ENCODE data around the gene DLGAP1. TPM values are rescaled to one million over a fixed set of nuclear protein-coding genes. Genes with fewer than 3 reads are reported as not detected.
"Not testable (repeated sequence)": the region's sequence is repeated elsewhere in the genome, so short reads cannot be mapped to it uniquely, and the experiment has no call there.

DLGAP1 gene
- total RNA-seq, 1 experiment from 2014 or later, result 0.39 TPM

- no peak overlapping the region for H3K4me3 ChIP-seq (replicated peaks in 1 of 2; ENCODE audit: low read depth in 1 of 2, low read length in 2 of 2)
- TF ChIP-seq ZNF274 (IDR thresholded peaks at IDR 0.05; ENCODE audit: low read depth, low read length), result no peak
- no peak for TF ChIP-seq TCF7L2 (IDR thresholded peaks at IDR 0.05; ENCODE audit: borderline replicate concordance, extremely low read depth, insufficient read depth, insufficient read length)
- TF ChIP-seq SRF (IDR thresholded peaks at IDR 0.05; ENCODE audit: low read depth), result no peak
- no peak for TF ChIP-seq JUND (IDR thresholded peaks at IDR 0.05)
- TF ChIP-seq RAD21 (IDR thresholded peaks at IDR 0.05; ENCODE audit: low read depth), result no peak
- TF ChIP-seq ATF3 (IDR thresholded peaks at IDR 0.05), result no peak
- no peak for TF ChIP-seq SP1 (IDR thresholded peaks at IDR 0.05; ENCODE audit: low read depth)
- TF ChIP-seq CEBPB (IDR thresholded peaks at IDR 0.05; ENCODE audit: low read depth), result no peak
- no peak for TF ChIP-seq EZH2 (IDR thresholded peaks at IDR 0.05)
- TF ChIP-seq, protein P1, sequence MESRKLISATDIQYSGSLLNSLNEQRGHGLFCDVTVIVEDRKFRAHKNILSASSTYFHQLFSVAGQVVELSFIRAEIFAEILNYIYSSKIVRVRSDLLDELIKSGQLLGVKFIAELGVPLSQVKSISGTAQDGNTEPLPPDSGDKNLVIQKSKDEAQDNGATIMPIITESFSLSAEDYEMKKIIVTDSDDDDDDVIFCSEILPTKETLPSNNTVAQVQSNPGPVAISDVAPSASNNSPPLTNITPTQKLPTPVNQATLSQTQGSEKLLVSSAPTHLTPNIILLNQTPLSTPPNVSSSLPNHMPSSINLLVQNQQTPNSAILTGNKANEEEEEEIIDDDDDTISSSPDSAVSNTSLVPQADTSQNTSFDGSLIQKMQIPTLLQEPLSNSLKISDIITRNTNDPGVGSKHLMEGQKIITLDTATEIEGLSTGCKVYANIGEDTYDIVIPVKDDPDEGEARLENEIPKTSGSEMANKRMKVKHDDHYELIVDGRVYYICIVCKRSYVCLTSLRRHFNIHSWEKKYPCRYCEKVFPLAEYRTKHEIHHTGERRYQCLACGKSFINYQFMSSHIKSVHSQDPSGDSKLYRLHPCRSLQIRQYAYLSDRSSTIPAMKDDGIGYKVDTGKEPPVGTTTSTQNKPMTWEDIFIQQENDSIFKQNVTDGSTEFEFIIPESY (IDR thresholded peaks at IDR 0.05; ENCODE audit: extremely low read depth, insufficient replicate concordance, low read length), result no peak
- TF ChIP-seq POLR2A (IDR thresholded peaks at IDR 0.05; ENCODE audit: borderline replicate concordance, extremely low read depth, insufficient read depth, insufficient read length), result no peak
- TF ChIP-seq REST (IDR thresholded peaks at IDR 0.05; ENCODE audit: low read depth), result no peak
- TF ChIP-seq CBX3 (IDR thresholded peaks at IDR 0.05; ENCODE audit: low read depth), result no peak
- H3K27me3 ChIP-seq (ENCODE audit: insufficient read depth, low read length), result no peaks in the 10 kb centered on the region
- H4K20me1 ChIP-seq (ENCODE audit: insufficient read depth), result no peaks in the 10 kb centered on the region
- ChIA-PET CTCF (no interaction called here), RAD21 (ENCODE audit: low non-redundant PET in 1 of 2, low total read pairs in 2 of 2, uncharacterized antibody in 2 of 2, unreplicated experiment in 2 of 2) (no interaction called here), POLR2A (no interaction called here)
- no peak for DNase-seq (ENCODE audit: low read depth, low spot score)
- H3K4me1 ChIP-seq (ENCODE audit: control insufficient read depth in 1 of 2, insufficient read depth in 2 of 2, low read length in 2 of 2), result no peaks in the 10 kb centered on the region
- no TSS peak for BruUV-seq (replicated peaks)
- H3K36me3 ChIP-seq (ENCODE audit: control insufficient read depth in 1 of 2, insufficient read depth in 2 of 2, low read length in 2 of 2), result no peaks in the 10 kb centered on the region
- H3K9ac ChIP-seq (ENCODE audit: low read length), result no peak overlapping the region
- no peak overlapping the region for H3K27ac ChIP-seq (ENCODE audit: low read depth, low read length)
- H2AFZ ChIP-seq (ENCODE audit: low read depth, low read length, poor library complexity, severe bottlenecking), result no peak overlapping the region
- intact Hi-C loops (cut with micrococcal nuclease), result no loop called here
- no peaks in the 10 kb centered on the region for H3K9me2 ChIP-seq (ENCODE audit: insufficient read depth)
- no peaks in the 10 kb centered on the region for H3K79me2 ChIP-seq (ENCODE audit: insufficient read depth, low read length)
- no peak overlapping the region for H3K4me2 ChIP-seq (ENCODE audit: low read length)
- no peak for ATAC-seq
- H3K9me3 ChIP-seq (ENCODE audit: control insufficient read depth in 1 of 2, insufficient read depth in 1 of 2, low read depth in 1 of 2, low read length in 2 of 2), result peaks cover 0 to 7% of the 10 kb centered on the region in 2 experiments; a peak in 3 of 4 replicates
These were observed 136.8 kb downstream of the DLGAP1 start for GRCh38 chr18:4318311-4318710.

DNA sequence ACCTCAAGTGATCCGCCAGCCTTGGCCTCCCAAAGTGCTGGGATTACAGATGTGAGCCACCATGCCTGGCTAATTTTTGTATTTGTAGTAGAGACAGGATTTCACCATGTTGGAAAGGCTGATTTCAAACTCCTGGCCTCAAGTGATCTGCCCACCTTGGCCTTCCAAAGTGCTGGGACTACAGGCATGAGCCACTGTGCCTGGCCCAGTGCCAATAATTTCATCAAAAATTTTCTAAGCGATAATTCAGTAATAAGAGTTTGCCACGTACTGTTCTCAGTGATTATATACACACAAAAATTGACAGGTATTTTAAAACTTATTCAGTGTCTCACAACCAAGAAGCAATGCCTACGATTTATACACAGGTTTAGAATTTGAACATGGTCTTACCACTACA is 143.2 kb downstream of the DLGAP1 start:
- H3K27ac ChIP-seq (ENCODE audit: low read depth, low read length); BruUV-seq (replicated peaks); CTCF ChIA-PET; H2AFZ ChIP-seq (ENCODE audit: low read depth, low read length, poor library complexity, severe bottlenecking); POLR2A ChIA-PET; H3K4me3 ChIP-seq (replicated peaks in 1 of 2; ENCODE audit: low read depth in 1 of 2, low read length in 2 of 2); H3K9me2 ChIP-seq (ENCODE audit: insufficient read depth); H4K20me1 ChIP-seq (ENCODE audit: insufficient read depth); H3K4me1 ChIP-seq (ENCODE audit: control insufficient read depth in 1 of 2, insufficient read depth in 2 of 2, low read length in 2 of 2); DNase-seq (ENCODE audit: low read depth, low spot score); RAD21 ChIA-PET (ENCODE audit: low non-redundant PET in 1 of 2, low total read pairs in 2 of 2, uncharacterized antibody in 2 of 2, unreplicated experiment in 2 of 2); H3K27me3 ChIP-seq (ENCODE audit: insufficient read depth, low read length); intact Hi-C loops (cut with micrococcal nuclease); H3K9me3 ChIP-seq (ENCODE audit: control insufficient read depth in 1 of 2, insufficient read depth in 1 of 2, low read depth in 1 of 2, low read length in 2 of 2); H3K79me2 ChIP-seq (ENCODE audit: insufficient read depth, low read length); H3K9ac ChIP-seq (ENCODE audit: low read length); H3K4me2 ChIP-seq (ENCODE audit: low read length); ATAC-seq; H3K36me3 ChIP-seq (ENCODE audit: control insufficient read depth in 1 of 2, insufficient read depth in 2 of 2, low read length in 2 of 2): not testable (repeated sequence)

Data from HCT116 (cell line).